Trophoblast cell (in vitro differentiated cells and primary cell): Measurements from ENCODE around the gene PPP2R1B.

ENCODE experiments used
- DNase-seq, 2 donors: peaks; one replicate each; pipeline ENCODE4 v3.0.0-alpha.2; 2016
- H2AFZ ChIP-seq: 2 replicates; pipeline ENCODE4 v1.6.1; 2013; ENCODE audit warnings: low read length, moderate library complexity, mild to moderate bottlenecking; ENCODE audit not compliant: insufficient read depth, poor library complexity
- H2AK5ac ChIP-seq: 2 replicates; pipeline ENCODE4 v1.6.1; 2013; ENCODE audit warnings: mild to moderate bottlenecking, low read length
- H2BK120ac ChIP-seq: 2 replicates; pipeline ENCODE4 v1.6.1; 2013; ENCODE audit warnings: low read length, mild to moderate bottlenecking, moderate library complexity; ENCODE audit not compliant: insufficient read depth, poor library complexity
- H2BK12ac ChIP-seq: 2 replicates; pipeline ENCODE4 v1.6.1; 2013; ENCODE audit warnings: mild to moderate bottlenecking, low read length, moderate library complexity
- H2BK5ac ChIP-seq: 2 replicates; pipeline ENCODE4 v1.6.1; 2013; ENCODE audit warnings: low read length, low read depth, moderate library complexity, mild to moderate bottlenecking; ENCODE audit not compliant: poor library complexity
- H3K14ac ChIP-seq: 2 replicates; pipeline ENCODE4 v1.6.1; 2013; ENCODE audit warnings: mild to moderate bottlenecking, low read length
- H3K18ac ChIP-seq: 2 replicates; pipeline ENCODE4 v1.6.1; 2013; ENCODE audit warnings: mild to moderate bottlenecking, low read length
- H3K23ac ChIP-seq: 2 replicates; pipeline ENCODE4 v1.6.1; 2013; ENCODE audit warnings: low read length
- H3K27ac ChIP-seq: 2 replicates; pipeline ENCODE4 v1.5.1; 2013; ENCODE audit warnings: low read depth, mild to moderate bottlenecking, inconsistent platforms, low read length, moderate library complexity
- H3K27me3 ChIP-seq: 2 replicates; pipeline ENCODE4 v1.6.1; 2013; ENCODE audit warnings: inconsistent platforms, mild to moderate bottlenecking, low read length, moderate library complexity; ENCODE audit not compliant: insufficient read depth
- H3K36me3 ChIP-seq, 2 experiments: 1 replicate in 1 of 2; 2 replicates in 1 of 2; pipeline ENCODE4 v1.6.1; 2013; ENCODE audit warnings: low read length in 2 of 2, mild to moderate bottlenecking in 2 of 2, moderate library complexity in 1 of 2; ENCODE audit not compliant: insufficient read depth in 2 of 2, control insufficient read depth in 1 of 2
- H3K4ac ChIP-seq: 2 replicates; pipeline ENCODE4 v1.6.1; 2013; ENCODE audit warnings: low read depth, mild to moderate bottlenecking, low read length, moderate library complexity
- H3K4me1 ChIP-seq, 2 experiments: 1 replicate in 1 of 2; 2 replicates in 1 of 2; pipeline ENCODE4 v1.6.1; 2013; ENCODE audit warnings: low read length in 2 of 2, mild to moderate bottlenecking in 2 of 2, moderate library complexity in 1 of 2; ENCODE audit not compliant: insufficient read depth in 2 of 2, control insufficient read depth in 1 of 2
- H3K4me2 ChIP-seq: 2 replicates; pipeline ENCODE4 v1.6.1; 2013; ENCODE audit warnings: inconsistent platforms, mild to moderate bottlenecking, low read length, moderate library complexity
- H3K4me3 ChIP-seq: 2 replicates; pipeline ENCODE4 v1.5.1; 2013; ENCODE audit warnings: mild to moderate bottlenecking, low read depth, low read length, inconsistent platforms
- H3K79me1 ChIP-seq: one replicate; pipeline ENCODE4 v1.6.1; 2013; ENCODE audit warnings: low read length
- H3K79me2 ChIP-seq: 2 replicates; pipeline ENCODE4 v1.6.1; 2013; ENCODE audit warnings: low read length, mild to moderate bottlenecking; ENCODE audit not compliant: control insufficient read depth, insufficient read depth, poor library complexity
- H3K9ac ChIP-seq: 2 replicates; pipeline ENCODE4 v1.6.1; 2013; ENCODE audit warnings: mild to moderate bottlenecking, low read length
- H3K9me3 ChIP-seq: 2 replicates; pipeline ENCODE4 v1.6.1; 2013; ENCODE audit warnings: low read depth, mild to moderate bottlenecking, control low read depth, inconsistent platforms, low read length; ENCODE audit not compliant: insufficient read depth
- H4K12ac ChIP-seq: 2 replicates; pipeline ENCODE4 v1.6.1; 2013; ENCODE audit warnings: low read depth, mild to moderate bottlenecking, low read length, moderate library complexity
- H4K8ac ChIP-seq: 2 replicates; pipeline ENCODE4 v1.6.1; 2013; ENCODE audit warnings: low read depth, mild to moderate bottlenecking, low read length, moderate library complexity
- H4K91ac ChIP-seq: one replicate; pipeline ENCODE4 v1.6.1; 2013; ENCODE audit warnings: low read depth, mild to moderate bottlenecking, low read length, moderate library complexity
- WGBS: extraction: QIAGEN DNeasy Blood & Tissue Kit; methylation state at CpG from one replicate; pipeline ENCODE4 v1.1.7; 2013; ENCODE audit warnings: missing lambda C conversion rate; ENCODE audit not compliant: insufficient read length, insufficient coverage; ENCODE audit errors: extremely low coverage; 5-methylcytosine and 5-hydroxymethylcytosine counted together

PPP2R1B gene

GRCh38 chr11:111812211-111812610 lies 46.0 kb upstream of the PPP2R1B start:
- Histone ChIP-seq H2BK5ac (no peak overlapping the region), H4K8ac (no peak overlapping the region), H3K36me3 (peaks cover 2 to 6% of the 10 kb centered on the region in 2 experiments), H3K4me2 (no peak overlapping the region), H3K79me2 (no peaks in the 10 kb centered on the region), H4K12ac (no peak overlapping the region), H3K23ac (no peak overlapping the region), H3K18ac (no peak overlapping the region), H3K4me3 (no peak overlapping the region), H3K4ac (no peak overlapping the region), H3K79me1 (no peaks in the 10 kb centered on the region), H2AFZ (no peak overlapping the region), H4K91ac (no peak overlapping the region), H3K9ac (no peak overlapping the region), H2AK5ac (no peak overlapping the region), H2BK12ac (no peak overlapping the region), H3K14ac (no peak overlapping the region), H2BK120ac (no peak overlapping the region), H3K27me3 (no peaks in the 10 kb centered on the region), H3K27ac (no peak overlapping the region), H3K4me1 (no peaks in the 10 kb centered on the region), H3K9me3 (no peaks in the 10 kb centered on the region)
- WGBS = no CpG with 5 or more reads among the region's 2 CpGs
- DNase-seq = peak; percentile 79 to 98

GRCh38 chr11:111811445-111811844 lies 45.3 kb upstream of the PPP2R1B start:
- Histone ChIP-seq H3K4ac (no peak overlapping the region), H2BK12ac (no peak overlapping the region), H3K4me3 (no peak overlapping the region), H2BK5ac (no peak overlapping the region), H2BK120ac (no peak overlapping the region), H3K27ac (no peak overlapping the region), H4K12ac (no peak overlapping the region), H3K4me1 (no peaks in the 10 kb centered on the region), H3K27me3 (no peaks in the 10 kb centered on the region), H3K79me1 (no peaks in the 10 kb centered on the region), H2AFZ (no peak overlapping the region), H2AK5ac (no peak overlapping the region), H3K14ac (no peak overlapping the region), H3K4me2 (no peak overlapping the region), H3K18ac (no peak overlapping the region), H4K8ac (no peak overlapping the region), H3K79me2 (no peaks in the 10 kb centered on the region), H3K9ac (no peak overlapping the region), H3K23ac (no peak overlapping the region), H3K9me3 (no peaks in the 10 kb centered on the region), H3K36me3 (peaks cover 2 to 5% of the 10 kb centered on the region in 2 experiments), H4K91ac (no peak overlapping the region)
- DNase-seq = no peak
- no CpG with 5 or more reads among the region's 2 CpGs for WGBS

GRCh38 chr11:111808834-111809233 lies 42.6 kb upstream of the PPP2R1B start:
- no peak overlapping the region for H2BK5ac ChIP-seq
- no peak overlapping the region for H3K9ac ChIP-seq
- H3K36me3 ChIP-seq = peaks cover 6 to 9% of the 10 kb centered on the region in 2 experiments
- no peaks in the 10 kb centered on the region for H3K9me3 ChIP-seq
- H2BK12ac ChIP-seq = no peak overlapping the region
- no peak for DNase-seq
- no peak overlapping the region for H4K12ac ChIP-seq
- no peak overlapping the region for H4K8ac ChIP-seq
- H3K27ac ChIP-seq = no peak overlapping the region
- no CpG with 5 or more reads among the region's 2 CpGs for WGBS
- H4K91ac ChIP-seq = no peak overlapping the region
- H3K79me1 ChIP-seq = no peaks in the 10 kb centered on the region
- no peak overlapping the region for H3K4me3 ChIP-seq
- no peaks in the 10 kb centered on the region for H3K4me1 ChIP-seq
- no peak overlapping the region for H2BK120ac ChIP-seq
- no peak overlapping the region for H2AK5ac ChIP-seq
- H2AFZ ChIP-seq = no peak overlapping the region
- no peak overlapping the region for H3K18ac ChIP-seq
- H3K79me2 ChIP-seq = no peaks in the 10 kb centered on the region
- no peak overlapping the region for H3K23ac ChIP-seq
- no peak overlapping the region for H3K4me2 ChIP-seq
- H3K4ac ChIP-seq = no peak overlapping the region
- no peaks in the 10 kb centered on the region for H3K27me3 ChIP-seq
- H3K14ac ChIP-seq = no peak overlapping the region

- H3K27ac ChIP-seq = no peak overlapping the region
- no peaks in the 10 kb centered on the region for H3K9me3 ChIP-seq
- no peak overlapping the region for H3K9ac ChIP-seq
- no peaks in the 10 kb centered on the region for H3K79me1 ChIP-seq
- no peak overlapping the region for H4K91ac ChIP-seq
- WGBS = no CpG with 5 or more reads among the region's 2 CpGs
- no peak overlapping the region for H4K8ac ChIP-seq
- no peak overlapping the region for H2BK120ac ChIP-seq
- no peak for DNase-seq
- no peak overlapping the region for H2BK12ac ChIP-seq
- no peak overlapping the region for H3K4me3 ChIP-seq
- peaks cover 6 to 9% of the 10 kb centered on the region in 2 experiments for H3K36me3 ChIP-seq
- H3K4me2 ChIP-seq = no peak overlapping the region
- H3K4me1 ChIP-seq = no peaks in the 10 kb centered on the region
- H3K27me3 ChIP-seq = no peaks in the 10 kb centered on the region
- no peak overlapping the region for H2AK5ac ChIP-seq
- no peaks in the 10 kb centered on the region for H3K79me2 ChIP-seq
- H2AFZ ChIP-seq = no peak overlapping the region
- no peak overlapping the region for H3K4ac ChIP-seq
- no peak overlapping the region for H3K23ac ChIP-seq
- no peak overlapping the region for H3K18ac ChIP-seq
- no peak overlapping the region for H2BK5ac ChIP-seq
- H4K12ac ChIP-seq = no peak overlapping the region
- no peak overlapping the region for H3K14ac ChIP-seq
Measured at GRCh38 chr11:111808063-111808588, 41.9 kb upstream of the PPP2R1B start.
